Tongue (tissue), 2 donors: ENCODE measurements around the gene CARD16. TPM values are rescaled to one million over a fixed set of nuclear protein-coding genes. Genes with fewer than 3 reads are reported as not detected.
"Not testable (repeated sequence)": the region's sequence is repeated elsewhere in the genome, so short reads cannot be mapped to it uniquely, and the experiment has no call there.

Experiments used
- DNase-seq: peaks from one replicate; pipeline ENCODE4 v3.0.0-alpha.2; 2015
- total RNA-seq: library from RNA; depleted of rRNA; stranded (reverse); fragments of >200 nt; gene quantifications from one replicate; pipeline ENCODE4 v1.2.3, GENCODE V29; 2014

The CARD16 gene
- total RNA-seq = 3.3 TPM

- peak; percentile 25 for DNase-seq
Observed at GRCh38 chr11:105044557-105045524, at the start of gene CARD16. TSS of gene CARD16 (minus strand) at chr11:105045335. CDS start at chr11:105045297, 38 bp downstream.

- DNase-seq = no peak
Observed at GRCh38 chr11:105092256-105093239, 47.4 kb upstream of the CARD16 start.

DNA sequence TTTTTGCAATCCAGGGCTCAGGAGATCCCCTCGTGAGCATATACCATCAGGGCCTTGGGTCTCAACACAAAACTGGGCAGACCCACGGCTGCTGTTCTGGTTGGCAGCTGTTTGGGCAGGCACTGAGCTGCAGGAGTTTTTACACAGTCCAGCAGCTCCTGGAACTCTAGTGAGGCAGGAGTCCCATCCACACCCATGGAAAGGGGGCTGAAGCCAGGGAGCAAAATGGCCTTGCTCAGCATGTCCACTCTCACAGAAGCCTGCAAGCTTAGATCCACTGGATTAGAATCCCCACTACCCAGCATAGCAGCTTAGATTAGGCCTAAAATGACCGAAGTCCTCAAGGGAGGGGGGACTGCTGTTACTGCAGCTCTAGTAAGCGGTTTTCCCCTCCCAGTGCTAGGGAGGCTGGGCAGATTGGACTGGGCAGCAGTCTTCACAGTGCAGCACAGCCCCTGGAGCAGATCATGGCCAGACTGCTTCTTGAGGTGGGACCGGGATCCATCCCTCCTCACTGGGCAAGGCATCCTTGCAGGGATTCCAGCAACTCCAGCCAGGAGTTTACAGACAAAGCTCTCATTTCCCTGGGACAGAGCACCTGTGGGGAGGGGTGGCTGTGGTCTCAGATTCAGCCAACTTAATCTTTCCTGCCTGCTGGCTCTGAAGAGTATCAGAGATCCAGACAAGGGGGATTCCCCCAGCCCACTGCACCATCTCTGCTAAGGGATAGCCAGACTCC lies 36.4 kb upstream of the CARD16 start:
- no peak for DNase-seq

- not testable (repeated sequence) for DNase-seq
Observed at GRCh38 chr11:105080171-105080906, 35.2 kb upstream of the CARD16 start.

- no peak for DNase-seq
Observed at GRCh38 chr11:105078283-105078682, 33.1 kb upstream of the CARD16 start.

GRCh38 chr11:105077141-105077790 lies 32.1 kb upstream of the CARD16 start:
- DNase-seq = not testable (repeated sequence)

GRCh38 chr11:105074166-105074530 lies 29.0 kb upstream of the CARD16 start:
- DNase-seq = no peak

GRCh38 chr11:105073456-105074165 lies 28.5 kb upstream of the CARD16 start:
- no peak for DNase-seq

DNA sequence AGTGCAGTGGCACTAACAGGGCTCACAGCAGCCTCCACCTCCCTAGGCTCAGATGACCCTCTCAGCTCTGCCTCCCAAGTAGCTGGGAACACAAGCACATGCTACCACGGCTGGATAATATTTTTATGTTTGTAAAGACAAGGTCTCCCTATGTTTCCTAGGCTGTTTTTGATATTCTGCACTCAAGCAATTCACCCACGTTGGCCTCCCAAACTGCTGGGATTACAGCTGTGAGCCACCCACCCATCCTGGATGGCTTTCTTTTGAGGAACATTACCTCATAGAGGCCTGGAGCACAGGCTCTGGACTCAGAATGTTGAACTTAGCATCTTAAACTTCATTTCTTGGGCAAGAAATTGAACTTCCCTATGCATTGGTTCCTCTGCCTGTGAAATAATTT lies 26.9 kb upstream of the CARD16 start:
- not testable (repeated sequence) for DNase-seq

GRCh38 chr11:105071089-105071732 lies 26.1 kb upstream of the CARD16 start:
- DNase-seq = no peak

GRCh38 chr11:105070306-105070705 lies 25.2 kb upstream of the CARD16 start:
- no peak for DNase-seq

DNA sequence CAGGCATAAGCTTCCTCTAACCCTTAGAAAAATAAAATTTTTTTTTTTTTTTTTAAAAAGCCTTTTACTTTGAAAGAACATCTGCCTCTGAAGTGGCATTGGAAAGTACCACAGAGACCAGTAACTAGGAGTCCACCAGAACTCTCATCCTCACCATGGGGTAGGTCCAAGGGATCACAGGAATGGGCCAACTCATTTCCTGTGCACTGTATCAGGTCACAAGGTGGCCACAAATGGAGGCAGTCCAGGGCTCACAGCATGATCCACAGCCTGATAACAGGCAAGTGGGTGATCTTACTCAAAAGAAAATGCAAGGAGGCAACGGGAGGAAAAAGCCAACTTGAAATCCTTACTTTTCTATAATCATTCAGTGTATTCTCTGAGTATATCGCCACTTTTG lies 24.6 kb upstream of the CARD16 start:
- not testable (repeated sequence) for DNase-seq

DNA sequence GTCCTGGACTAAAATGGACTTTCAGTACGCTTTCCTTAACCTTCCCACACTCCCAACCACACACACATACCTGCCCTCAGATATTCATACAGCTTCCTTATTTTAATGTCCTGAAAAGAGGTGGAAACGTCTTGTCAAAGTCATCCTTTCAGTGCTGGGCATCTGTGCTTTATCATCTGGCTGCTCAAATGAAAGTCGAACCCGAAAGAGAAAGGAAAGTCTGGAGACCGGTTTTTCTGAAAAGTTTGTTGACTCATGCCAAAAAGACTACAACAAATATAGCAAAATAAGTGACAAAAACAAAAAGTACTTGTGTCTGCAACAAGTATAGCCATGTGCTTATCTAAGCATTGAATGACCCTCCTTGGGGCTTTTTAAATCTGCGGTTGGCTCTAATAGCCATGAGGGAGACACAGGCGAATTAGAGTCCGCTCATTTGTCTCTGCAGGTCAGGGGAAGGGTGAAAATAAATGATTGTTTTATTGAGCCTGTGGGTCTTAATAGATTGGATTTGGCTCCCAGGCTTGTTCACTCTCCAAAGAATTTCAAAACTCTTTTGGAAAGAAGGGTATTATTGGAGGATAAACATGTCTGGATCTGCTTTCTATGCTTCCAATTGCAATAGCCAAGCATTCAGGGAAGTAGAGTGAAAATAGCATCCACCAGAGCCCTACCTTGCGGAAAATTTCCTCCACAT lies 18.3 kb upstream of the CARD16 start:
- not testable (repeated sequence) for DNase-seq

DNA sequence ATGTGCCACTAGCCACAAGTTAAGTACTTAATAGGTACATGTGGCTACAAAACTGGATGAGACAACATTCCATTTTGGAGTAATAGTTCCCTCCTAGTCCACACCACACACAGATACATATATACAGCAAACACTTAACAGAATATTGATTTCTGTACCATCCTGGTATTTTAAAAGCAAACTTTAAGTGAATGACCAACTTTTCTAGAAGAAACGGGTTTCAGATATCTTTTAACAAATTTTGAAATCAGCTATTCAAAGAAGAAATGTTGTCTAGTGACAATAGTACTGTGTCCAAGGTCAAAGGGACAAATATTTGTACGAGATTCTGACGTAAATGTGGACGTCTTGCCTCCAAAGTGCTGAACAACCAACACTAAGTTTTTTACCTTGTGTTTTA lies 12.3 kb upstream of the CARD16 start:
- no peak for DNase-seq

- no peak for DNase-seq
Observed at GRCh38 chr11:105056446-105056845, 11.3 kb upstream of the CARD16 start.

DNA sequence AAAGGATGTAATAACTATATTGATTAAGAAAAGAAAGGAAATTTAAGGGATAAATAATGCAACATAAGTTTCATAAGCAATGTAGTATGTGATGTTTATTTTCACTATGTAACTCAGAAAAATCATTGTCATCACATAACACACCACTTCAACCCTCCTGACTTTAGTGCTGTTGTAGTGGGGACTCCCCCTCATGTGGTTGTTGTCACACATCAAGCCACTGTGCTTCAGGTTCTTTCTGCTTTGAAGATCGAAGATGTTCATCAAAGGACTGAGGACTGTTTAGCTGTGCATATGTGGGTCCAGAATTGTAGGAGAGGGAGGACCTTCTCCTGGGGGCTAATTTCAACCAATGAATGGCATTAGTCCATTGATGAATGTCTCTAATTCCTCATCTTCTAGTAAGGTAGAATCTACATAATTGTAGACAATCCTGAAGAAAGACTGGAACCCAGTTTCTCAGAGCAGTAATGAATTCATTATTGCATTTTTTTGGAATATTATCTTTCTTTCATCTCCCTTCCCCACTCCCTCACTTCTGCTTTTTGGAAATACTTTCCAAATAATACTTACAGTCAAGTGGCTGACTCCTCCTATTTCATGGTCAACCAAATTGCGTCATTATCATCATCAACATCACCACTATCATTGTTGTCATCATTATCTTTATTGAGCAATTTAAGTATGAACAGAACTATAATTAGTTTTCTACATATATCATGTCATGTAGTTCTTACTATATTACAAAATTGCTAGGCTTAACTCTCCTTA lies 9.8 kb upstream of the CARD16 start:
- no peak for DNase-seq

GRCh38 chr11:105052487-105052886 lies 7.4 kb upstream of the CARD16 start:
- no peak for DNase-seq

- DNase-seq = no peak
Observed at GRCh38 chr11:105051559-105051958, 6.4 kb upstream of the CARD16 start.
